ENCODE results near the gene PDE3A. TPM values are rescaled to one million over a fixed set of nuclear protein-coding genes. Genes with fewer than 3 reads are reported as not detected.
A peak's percentile ranks its signal among the peaks of the same experiment; 100 is the strongest.

The PDE3A gene
- total and polyA plus RNA-seq, 2 donors from 2014 or later: 3.3 to 18.3 TPM

DNA sequence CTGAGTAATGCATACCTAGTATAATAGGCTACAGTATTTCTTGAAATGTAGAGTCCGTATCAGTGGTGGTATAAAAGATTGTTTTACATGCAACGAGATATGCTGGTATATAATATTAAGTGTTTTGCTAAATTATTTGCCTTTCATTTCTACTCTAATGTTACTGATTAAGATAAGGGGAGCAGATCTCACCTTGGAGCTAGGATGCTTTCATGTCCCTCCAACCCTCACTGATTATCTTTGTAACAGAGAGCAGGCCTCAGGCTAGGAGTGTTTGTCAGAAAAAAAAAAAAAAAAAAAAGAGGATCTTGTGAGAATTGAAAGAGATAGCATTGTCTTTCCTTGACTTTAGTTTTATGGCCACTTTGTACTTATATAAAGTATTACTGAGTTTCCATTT lies 92.6 kb downstream of the PDE3A start:
- Histone ChIP-seq H3K4me1 (ENCODE audit: control insufficient read depth in 2 of 3, insufficient read depth in 2 of 3, low read depth in 1 of 3, low read length in 3 of 3) (no peaks in the 10 kb centered on the region), H3K4me3 (ENCODE audit: low read length in 3 of 3) (no peak overlapping the region), H3K9me3 (ENCODE audit: control insufficient read depth in 2 of 3, insufficient read depth in 1 of 3, low read length in 3 of 3) (no peaks in the 10 kb centered on the region), H3K27me3 (ENCODE audit: control insufficient read depth, insufficient read depth, low read length) (no peaks in the 10 kb centered on the region), H3K9ac (ENCODE audit: low read length in 3 of 3) (no peak overlapping the region), H3K36me3 (ENCODE audit: control insufficient read depth in 2 of 3, insufficient read depth in 3 of 3, low read length in 3 of 3) (no peaks in the 10 kb centered on the region), H3K27ac (ENCODE audit: low read depth in 2 of 2, low read length in 2 of 2) (no peak overlapping the region)
- intact Hi-C loops (cut with DNase I): no loop called here
- FAIRE-seq (no peak), DNase-seq (no peak)
- TF ChIP-seq, protein P1, sequence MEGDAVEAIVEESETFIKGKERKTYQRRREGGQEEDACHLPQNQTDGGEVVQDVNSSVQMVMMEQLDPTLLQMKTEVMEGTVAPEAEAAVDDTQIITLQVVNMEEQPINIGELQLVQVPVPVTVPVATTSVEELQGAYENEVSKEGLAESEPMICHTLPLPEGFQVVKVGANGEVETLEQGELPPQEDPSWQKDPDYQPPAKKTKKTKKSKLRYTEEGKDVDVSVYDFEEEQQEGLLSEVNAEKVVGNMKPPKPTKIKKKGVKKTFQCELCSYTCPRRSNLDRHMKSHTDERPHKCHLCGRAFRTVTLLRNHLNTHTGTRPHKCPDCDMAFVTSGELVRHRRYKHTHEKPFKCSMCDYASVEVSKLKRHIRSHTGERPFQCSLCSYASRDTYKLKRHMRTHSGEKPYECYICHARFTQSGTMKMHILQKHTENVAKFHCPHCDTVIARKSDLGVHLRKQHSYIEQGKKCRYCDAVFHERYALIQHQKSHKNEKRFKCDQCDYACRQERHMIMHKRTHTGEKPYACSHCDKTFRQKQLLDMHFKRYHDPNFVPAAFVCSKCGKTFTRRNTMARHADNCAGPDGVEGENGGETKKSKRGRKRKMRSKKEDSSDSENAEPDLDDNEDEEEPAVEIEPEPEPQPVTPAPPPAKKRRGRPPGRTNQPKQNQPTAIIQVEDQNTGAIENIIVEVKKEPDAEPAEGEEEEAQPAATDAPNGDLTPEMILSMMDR (IDR thresholded peaks at IDR 0.05; ENCODE audit: borderline replicate concordance, extremely low read depth, insufficient read depth): no peak

DNA sequence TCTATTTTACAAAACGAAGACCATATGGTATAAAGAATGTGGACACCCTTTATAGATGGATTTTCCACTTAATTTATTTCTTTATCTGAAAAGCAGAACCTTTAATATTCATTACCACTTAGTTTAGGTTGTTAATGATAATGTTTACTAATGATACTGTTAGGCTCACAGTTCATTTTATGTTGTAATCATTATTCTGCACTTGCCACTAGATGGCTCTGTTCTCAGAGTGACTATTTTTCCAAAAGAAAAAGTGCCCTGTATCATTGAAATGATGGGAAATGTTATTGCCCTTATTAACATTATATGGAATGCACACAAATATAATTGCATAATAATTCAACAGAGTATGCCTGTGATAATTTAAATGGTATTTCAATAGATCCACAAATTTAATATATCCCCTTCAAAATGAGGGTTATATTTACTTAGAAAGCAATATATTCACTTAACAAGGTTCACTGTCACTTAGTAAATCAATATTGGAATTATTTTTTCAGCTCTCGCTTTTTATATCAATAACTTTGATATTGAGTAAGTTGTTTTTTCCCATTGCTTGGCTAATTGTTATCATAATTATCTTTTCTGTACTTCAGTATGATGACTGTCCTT lies 95.7 kb downstream of the PDE3A start:
- DNase-seq (no peak), FAIRE-seq (peak; percentile 96)
- Histone ChIP-seq H3K27me3 (ENCODE audit: control insufficient read depth, insufficient read depth, low read length) (no peaks in the 10 kb centered on the region), H3K9ac (ENCODE audit: low read length in 3 of 3) (no peak overlapping the region), H3K9me3 (ENCODE audit: control insufficient read depth in 2 of 3, insufficient read depth in 1 of 3, low read length in 3 of 3) (no peaks in the 10 kb centered on the region), H3K36me3 (ENCODE audit: control insufficient read depth in 2 of 3, insufficient read depth in 3 of 3, low read length in 3 of 3) (no peaks in the 10 kb centered on the region), H3K4me3 (ENCODE audit: low read length in 3 of 3) (no peak overlapping the region), H3K4me1 (ENCODE audit: control insufficient read depth in 2 of 3, insufficient read depth in 2 of 3, low read depth in 1 of 3, low read length in 3 of 3) (no peaks in the 10 kb centered on the region), H3K27ac (ENCODE audit: low read depth in 2 of 2, low read length in 2 of 2) (no peak overlapping the region)
- intact Hi-C loops (cut with DNase I): no loop called here
- TF ChIP-seq, protein P1 (IDR thresholded peaks at IDR 0.05; ENCODE audit: borderline replicate concordance, extremely low read depth, insufficient read depth): peak; percentile 46

DNA sequence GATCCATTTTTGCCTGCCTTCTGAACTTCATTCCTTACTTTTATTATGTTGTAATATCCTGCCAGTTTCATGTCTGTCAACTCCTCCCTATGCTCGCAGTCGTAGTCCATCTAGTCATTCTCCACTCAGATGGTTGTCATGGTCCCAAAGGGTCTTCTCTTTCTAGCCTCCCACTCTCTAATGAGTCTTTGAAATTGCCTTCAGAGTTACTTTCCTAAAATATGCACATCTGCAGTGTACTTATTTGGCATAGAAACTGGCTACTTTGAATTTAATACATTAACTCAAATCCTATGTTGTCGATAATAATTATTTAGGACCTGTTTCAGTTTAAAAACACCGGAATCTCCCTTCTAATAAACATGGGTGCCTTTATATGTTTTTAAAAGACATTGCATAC lies 101.0 kb downstream of the PDE3A start:
- TF ChIP-seq, protein P1 (IDR thresholded peaks at IDR 0.05; ENCODE audit: borderline replicate concordance, extremely low read depth, insufficient read depth): no peak
- no peak overlapping the region for H3K27ac ChIP-seq (ENCODE audit: low read depth in 2 of 2, low read length in 2 of 2)
- peaks cover 0 to 5% (median 0%) of the 10 kb centered on the region in 3 donors for H3K4me1 ChIP-seq (ENCODE audit: control insufficient read depth in 2 of 3, insufficient read depth in 2 of 3, low read depth in 1 of 3, low read length in 3 of 3)
- DNase-seq (no peak), FAIRE-seq (no peak)
- H3K9me3 ChIP-seq (ENCODE audit: control insufficient read depth in 2 of 3, insufficient read depth in 1 of 3, low read length in 3 of 3): no peaks in the 10 kb centered on the region
- H3K9ac ChIP-seq (ENCODE audit: low read length in 3 of 3): no peak overlapping the region
- intact Hi-C loops (cut with DNase I): no loop called here
- no peak overlapping the region for H3K4me3 ChIP-seq (ENCODE audit: low read length in 3 of 3)
- no peaks in the 10 kb centered on the region for H3K27me3 ChIP-seq (ENCODE audit: control insufficient read depth, insufficient read depth, low read length)
- no peaks in the 10 kb centered on the region for H3K36me3 ChIP-seq (ENCODE audit: control insufficient read depth in 2 of 3, insufficient read depth in 3 of 3, low read length in 3 of 3)

DNA sequence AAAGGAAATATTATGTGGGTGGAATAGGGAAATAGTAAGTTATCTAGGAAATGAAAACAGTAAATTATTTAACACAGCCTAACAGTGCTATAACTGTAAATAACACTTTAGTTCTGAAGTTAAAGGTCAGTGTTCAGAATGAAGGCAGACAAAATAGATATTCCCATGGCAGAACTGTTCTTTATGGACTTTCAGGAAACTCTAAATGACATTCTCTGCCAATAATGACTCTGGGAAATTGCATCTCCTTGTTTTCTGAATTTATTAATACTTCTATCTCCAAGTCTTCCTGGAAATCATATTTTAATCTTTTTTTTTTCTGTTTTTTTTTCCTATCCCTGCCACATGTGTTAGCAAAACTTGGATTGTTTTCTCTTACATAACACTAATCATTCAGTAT lies 101.4 kb downstream of the PDE3A start:
- no peak for DNase-seq
- Histone ChIP-seq H3K27me3 (ENCODE audit: control insufficient read depth, insufficient read depth, low read length) (no peaks in the 10 kb centered on the region), H3K27ac (ENCODE audit: low read depth in 2 of 2, low read length in 2 of 2) (no peak overlapping the region), H3K9me3 (ENCODE audit: control insufficient read depth in 2 of 3, insufficient read depth in 1 of 3, low read length in 3 of 3) (no peaks in the 10 kb centered on the region), H3K4me1 (ENCODE audit: control insufficient read depth in 2 of 3, insufficient read depth in 2 of 3, low read depth in 1 of 3, low read length in 3 of 3) (peaks cover 0 to 5% (median 0%) of the 10 kb centered on the region in 3 donors), H3K36me3 (ENCODE audit: control insufficient read depth in 2 of 3, insufficient read depth in 3 of 3, low read length in 3 of 3) (no peaks in the 10 kb centered on the region), H3K9ac (ENCODE audit: low read length in 3 of 3) (no peak overlapping the region), H3K4me3 (ENCODE audit: low read length in 3 of 3) (no peak overlapping the region)
- no peak for FAIRE-seq
- intact Hi-C loops (cut with DNase I): no loop called here
- TF ChIP-seq, protein P1 (IDR thresholded peaks at IDR 0.05; ENCODE audit: borderline replicate concordance, extremely low read depth, insufficient read depth): no peak

All from kidney (tissue), 14 donors.